HG02610 (cell line): ENCODE measurements around the gene FRMD8.

Experiments
- ATAC-seq: cut with Tn5 transposase; IDR thresholded peaks from one replicate; pipeline ENCODE4 v1.9.1; 2021; ENCODE audit warnings: mild to moderate bottlenecking, moderate library complexity; ENCODE audit not compliant: unreplicated experiment

Gene FRMD8

DNA sequence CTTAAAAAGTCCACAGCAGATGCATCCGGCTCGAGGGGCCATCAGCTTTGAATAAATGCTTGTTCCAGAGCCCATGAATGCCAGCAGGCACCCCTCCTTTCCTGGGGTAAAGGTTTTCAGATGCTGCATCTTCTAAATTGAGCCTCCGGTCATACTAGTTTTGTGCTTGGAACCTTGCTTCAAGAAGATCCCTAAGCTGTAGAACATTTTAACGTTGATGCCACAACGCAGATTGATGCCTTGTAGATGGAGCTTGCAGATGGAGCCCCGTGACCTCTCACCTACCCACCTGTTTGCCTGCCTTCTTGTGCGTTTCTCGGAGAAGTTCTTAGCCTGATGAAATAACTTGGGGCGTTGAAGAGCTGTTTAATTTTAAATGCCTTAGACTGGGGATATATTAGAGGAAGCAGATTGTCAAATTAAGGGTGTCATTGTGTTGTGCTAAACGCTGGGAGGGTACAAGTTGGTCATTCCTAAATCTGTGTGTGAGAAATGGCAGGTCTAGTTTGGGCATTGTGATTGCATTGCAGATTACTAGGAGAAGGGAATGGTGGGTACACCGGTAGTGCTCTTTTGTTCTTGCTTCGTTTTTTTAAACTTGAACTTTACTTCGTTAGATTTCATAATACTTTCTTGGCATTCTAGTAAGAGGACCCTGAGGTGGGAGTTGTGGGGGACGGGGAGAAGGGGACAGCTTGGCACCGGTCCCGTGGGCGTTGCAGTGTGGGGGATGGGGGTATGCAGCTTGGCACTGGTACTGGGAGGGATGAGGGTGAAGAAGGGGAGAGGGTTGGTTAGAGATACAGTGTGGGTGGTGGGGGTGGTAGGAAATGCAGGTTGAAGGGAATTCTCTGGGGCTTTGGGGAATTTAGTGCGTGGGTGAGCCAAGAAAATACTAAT lies 38.0 kb downstream of the FRMD8 start:
- no peak for ATAC-seq

DNA sequence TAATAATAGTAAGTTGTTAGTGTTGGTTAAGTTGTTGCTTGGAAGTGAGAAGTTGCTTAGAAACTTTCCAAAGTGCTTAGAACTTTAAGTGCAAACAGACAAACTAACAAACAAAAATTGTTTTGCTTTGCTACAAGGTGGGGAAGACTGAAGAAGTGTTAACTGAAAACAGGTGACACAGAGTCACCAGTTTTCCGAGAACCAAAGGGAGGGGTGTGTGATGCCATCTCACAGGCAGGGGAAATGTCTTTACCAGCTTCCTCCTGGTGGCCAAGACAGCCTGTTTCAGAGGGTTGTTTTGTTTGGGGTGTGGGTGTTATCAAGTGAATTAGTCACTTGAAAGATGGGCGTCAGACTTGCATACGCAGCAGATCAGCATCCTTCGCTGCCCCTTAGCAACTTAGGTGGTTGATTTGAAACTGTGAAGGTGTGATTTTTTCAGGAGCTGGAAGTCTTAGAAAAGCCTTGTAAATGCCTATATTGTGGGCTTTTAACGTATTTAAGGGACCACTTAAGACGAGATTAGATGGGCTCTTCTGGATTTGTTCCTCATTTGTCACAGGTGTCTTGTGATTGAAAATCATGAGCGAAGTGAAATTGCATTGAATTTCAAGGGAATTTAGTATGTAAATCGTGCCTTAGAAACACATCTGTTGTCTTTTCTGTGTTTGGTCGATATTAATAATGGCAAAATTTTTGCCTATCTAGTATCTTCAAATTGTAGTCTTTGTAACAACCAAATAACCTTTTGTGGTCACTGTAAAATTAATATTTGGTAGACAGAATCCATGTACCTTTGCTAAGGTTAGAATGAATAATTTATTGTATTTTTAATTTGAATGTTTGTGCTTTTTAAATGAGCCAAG lies 38.9 kb downstream of the FRMD8 start:
- no peak for ATAC-seq

DNA sequence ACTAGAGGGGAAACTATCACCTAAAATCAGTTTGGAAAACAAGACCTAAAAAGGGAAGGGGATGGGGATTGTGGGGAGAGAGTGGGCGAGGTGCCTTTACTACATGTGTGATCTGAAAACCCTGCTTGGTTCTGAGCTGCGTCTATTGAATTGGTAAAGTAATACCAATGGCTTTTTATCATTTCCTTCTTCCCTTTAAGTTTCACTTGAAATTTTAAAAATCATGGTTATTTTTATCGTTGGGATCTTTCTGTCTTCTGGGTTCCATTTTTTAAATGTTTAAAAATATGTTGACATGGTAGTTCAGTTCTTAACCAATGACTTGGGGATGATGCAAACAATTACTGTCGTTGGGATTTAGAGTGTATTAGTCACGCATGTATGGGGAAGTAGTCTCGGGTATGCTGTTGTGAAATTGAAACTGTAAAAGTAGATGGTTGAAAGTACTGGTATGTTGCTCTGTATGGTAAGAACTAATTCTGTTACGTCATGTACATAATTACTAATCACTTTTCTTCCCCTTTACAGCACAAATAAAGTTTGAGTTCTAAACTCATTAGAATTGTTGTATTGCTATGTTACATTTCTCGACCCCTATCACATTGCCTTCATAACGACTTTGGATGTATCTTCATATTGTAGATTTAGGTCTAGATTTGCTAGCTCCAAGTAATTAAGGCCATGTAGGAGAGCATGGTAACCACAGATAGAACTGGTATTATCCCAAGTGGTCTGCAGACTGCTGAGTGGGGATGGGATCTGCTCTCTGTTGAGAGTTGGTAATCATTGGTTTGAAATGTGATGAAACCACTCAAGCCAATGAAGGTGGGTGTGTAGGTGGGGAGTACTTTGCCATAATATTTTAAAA lies 39.8 kb downstream of the FRMD8 start:
- peak; percentile 29 for ATAC-seq

DNA sequence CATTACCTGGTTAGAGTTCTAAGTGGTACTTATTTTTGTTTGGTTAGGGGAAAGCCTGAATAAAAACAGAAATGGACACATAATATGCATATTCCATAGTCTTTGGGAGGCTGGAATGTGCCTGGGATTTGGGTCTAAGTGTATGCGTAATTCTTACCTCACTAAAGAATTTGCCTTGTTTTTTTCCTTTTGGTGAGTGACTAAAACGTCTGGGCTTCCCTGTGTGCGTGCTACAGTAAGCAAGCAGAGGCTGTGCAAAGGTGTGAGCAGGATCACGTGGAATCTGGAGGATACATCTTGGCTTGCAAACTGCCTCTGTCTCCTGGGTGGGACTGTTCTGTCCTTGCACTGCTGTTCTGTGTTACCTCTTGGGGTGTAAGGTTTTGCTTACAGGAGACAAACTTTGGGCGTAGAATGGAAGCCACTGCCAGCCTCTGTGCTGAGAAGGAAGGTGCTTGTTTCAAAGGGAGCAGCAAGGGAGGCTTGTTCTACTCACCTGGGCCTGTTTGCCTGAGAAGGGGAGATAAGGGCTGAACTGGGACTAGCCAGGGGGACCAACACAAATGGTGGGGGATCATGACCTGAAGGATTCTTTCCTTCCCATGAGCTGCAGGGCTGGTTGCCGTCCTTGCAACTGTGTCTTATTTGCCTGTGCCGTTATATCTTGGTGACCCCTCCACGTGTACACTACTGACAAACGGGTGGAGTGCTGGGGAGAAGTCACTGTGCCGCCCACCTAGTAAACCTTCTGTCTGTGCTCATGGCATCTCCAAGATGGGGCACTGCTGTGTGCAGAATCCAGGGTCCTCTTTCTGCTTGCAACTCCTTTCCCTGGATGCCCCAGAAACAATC lies 40.6 kb downstream of the FRMD8 start:
- no peak for ATAC-seq

GRCh38 chr11:65427691-65428577 lies 41.5 kb downstream of the FRMD8 start:
- ATAC-seq: no peak

GRCh38 chr11:65428578-65429067 lies 42.2 kb downstream of the FRMD8 start:
- ATAC-seq: no peak

GRCh38 chr11:65429068-65429681 lies 42.7 kb downstream of the FRMD8 start:
- no peak for ATAC-seq

- ATAC-seq: no peak
These were observed 43.4 kb downstream of the FRMD8 start for GRCh38 chr11:65429724-65430405.

- no peak for ATAC-seq
These were observed 44.2 kb downstream of the FRMD8 start for GRCh38 chr11:65430406-65431217.

GRCh38 chr11:65431451-65432099 lies 45.1 kb downstream of the FRMD8 start:
- no peak for ATAC-seq

GRCh38 chr11:65432100-65432650 lies 45.7 kb downstream of the FRMD8 start:
- no peak for ATAC-seq

- no peak for ATAC-seq
These were observed 46.5 kb downstream of the FRMD8 start for GRCh38 chr11:65432686-65433582.

GRCh38 chr11:65433657-65434056 lies 47.2 kb downstream of the FRMD8 start:
- ATAC-seq: no peak

DNA sequence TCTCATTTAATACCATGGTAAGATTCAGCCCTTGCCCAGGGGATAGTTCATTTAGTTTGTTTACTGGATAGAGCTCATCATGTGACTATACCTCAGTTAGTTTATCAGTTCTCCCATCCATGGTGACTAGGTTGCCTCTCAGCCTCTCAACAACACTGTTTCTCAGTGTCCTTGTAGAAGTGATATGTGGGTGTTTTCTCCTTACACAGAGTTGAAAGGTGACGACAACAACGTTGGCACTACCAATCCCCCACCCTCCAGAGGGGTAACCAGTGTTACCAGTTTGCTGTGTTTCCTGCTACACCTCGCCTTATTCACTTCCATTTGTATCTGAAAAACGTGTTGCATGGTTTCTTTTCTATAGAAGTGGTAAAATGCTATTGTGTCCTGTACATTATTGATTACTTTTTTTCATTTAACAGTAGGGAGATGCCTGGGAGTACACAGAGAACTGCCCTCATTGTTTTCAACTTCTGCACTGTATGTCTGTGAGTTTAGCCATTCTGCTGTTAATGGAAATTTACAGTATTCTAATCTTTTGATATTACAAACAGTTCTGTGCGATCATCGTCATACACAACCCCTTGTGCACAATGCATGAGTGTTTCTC lies 47.7 kb downstream of the FRMD8 start:
- ATAC-seq: no peak
